Osteoblast (primary cell): ENCODE results near the gene TRPC4. TPM values are rescaled to one million over a fixed set of nuclear protein-coding genes. Genes with fewer than 3 reads are reported as not detected.

ENCODE experiments used
- DNase-seq: peaks from one replicate; pipeline ENCODE4 v3.0.0; 2011; ENCODE audit warnings: low spot score, mixed read lengths; ENCODE audit not compliant: insufficient read length; ENCODE audit errors: missing footprints
- H2AFZ ChIP-seq: 2 replicates; pipeline ENCODE4 v1.6.0; 2011; ENCODE audit warnings: mild to moderate bottlenecking, low read length
- H3K27ac ChIP-seq: 2 replicates; pipeline ENCODE4 v1.5.1; 2011; ENCODE audit warnings: mild to moderate bottlenecking, low read depth, low read length, moderate library complexity
- H3K27me3 ChIP-seq: 2 replicates; pipeline ENCODE4 v1.6.0; 2012; ENCODE audit warnings: mild to moderate bottlenecking, control low read depth, inconsistent platforms, low read length, moderate library complexity; ENCODE audit not compliant: insufficient read depth
- H3K36me3 ChIP-seq: 2 replicates; pipeline ENCODE4 v1.5.1; 2011; ENCODE audit warnings: mild to moderate bottlenecking, low read length, control low read depth, moderate library complexity; ENCODE audit not compliant: insufficient read depth
- H3K4me1 ChIP-seq: 2 replicates; pipeline ENCODE4 v1.5.1; 2011; ENCODE audit warnings: mild to moderate bottlenecking, low read length, control low read depth, moderate library complexity; ENCODE audit not compliant: insufficient read depth
- H3K4me2 ChIP-seq: 2 replicates; pipeline ENCODE4 v1.6.0; 2011; ENCODE audit warnings: mild to moderate bottlenecking, low read length; ENCODE audit not compliant: insufficient read depth
- H3K4me3 ChIP-seq: fragments of 200-600 bp; sonication (generic); 3 replicates; pipeline ENCODE4 v1.5.1; 2012; ENCODE audit warnings: mild to moderate bottlenecking, low read length, inconsistent platforms; ENCODE audit not compliant: insufficient read depth
- H3K79me2 ChIP-seq: 2 replicates; pipeline ENCODE4 v1.6.0; 2012; ENCODE audit warnings: mild to moderate bottlenecking, low read length, control low read depth, inconsistent platforms; ENCODE audit not compliant: insufficient read depth
- H3K9me3 ChIP-seq: 2 replicates; pipeline ENCODE4 v1.5.1; 2011; ENCODE audit warnings: low read depth, low read length, control low read depth
- H4K20me1 ChIP-seq: 2 replicates; pipeline ENCODE4 v1.6.0; 2012; ENCODE audit warnings: mild to moderate bottlenecking, low read length, control low read depth; ENCODE audit not compliant: insufficient read depth
- total RNA-seq: library from RNA; depleted of rRNA; stranded (reverse); fragments of >200 nt; gene quantifications from 2 replicates; pipeline ENCODE4 v1.2.3, GENCODE V29; 2012
- TF ChIP-seq, protein P1 (sequence below): IDR thresholded peaks from 2 replicates; pipeline ENCODE4 v1.5.1; 2011; ENCODE audit warnings: mild to moderate bottlenecking, low read depth, low read length, moderate library complexity; ENCODE audit errors: extremely low read depth

Gene TRPC4
- total RNA-seq, 1 donor, result 9.8 TPM

DNA sequence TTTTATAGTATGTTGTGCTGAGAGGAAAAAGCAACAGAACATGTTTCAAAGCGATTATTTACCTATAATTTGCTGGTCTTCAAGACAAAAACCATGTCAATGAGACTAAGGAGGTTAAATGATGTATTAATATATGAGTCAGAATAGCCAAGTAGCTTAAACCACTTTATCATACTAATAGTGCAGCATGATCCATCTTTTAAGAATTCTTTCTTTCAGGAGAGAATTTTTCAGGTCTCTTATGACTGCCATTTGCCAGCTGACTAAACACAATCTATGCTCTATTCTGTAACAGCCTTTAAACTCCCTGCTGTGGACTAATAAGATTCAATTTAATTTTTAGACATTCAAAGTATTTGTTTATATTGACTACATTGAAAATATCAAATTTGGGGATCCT, 93.7 kb downstream of the TRPC4 start:
- TF ChIP-seq, protein P1, sequence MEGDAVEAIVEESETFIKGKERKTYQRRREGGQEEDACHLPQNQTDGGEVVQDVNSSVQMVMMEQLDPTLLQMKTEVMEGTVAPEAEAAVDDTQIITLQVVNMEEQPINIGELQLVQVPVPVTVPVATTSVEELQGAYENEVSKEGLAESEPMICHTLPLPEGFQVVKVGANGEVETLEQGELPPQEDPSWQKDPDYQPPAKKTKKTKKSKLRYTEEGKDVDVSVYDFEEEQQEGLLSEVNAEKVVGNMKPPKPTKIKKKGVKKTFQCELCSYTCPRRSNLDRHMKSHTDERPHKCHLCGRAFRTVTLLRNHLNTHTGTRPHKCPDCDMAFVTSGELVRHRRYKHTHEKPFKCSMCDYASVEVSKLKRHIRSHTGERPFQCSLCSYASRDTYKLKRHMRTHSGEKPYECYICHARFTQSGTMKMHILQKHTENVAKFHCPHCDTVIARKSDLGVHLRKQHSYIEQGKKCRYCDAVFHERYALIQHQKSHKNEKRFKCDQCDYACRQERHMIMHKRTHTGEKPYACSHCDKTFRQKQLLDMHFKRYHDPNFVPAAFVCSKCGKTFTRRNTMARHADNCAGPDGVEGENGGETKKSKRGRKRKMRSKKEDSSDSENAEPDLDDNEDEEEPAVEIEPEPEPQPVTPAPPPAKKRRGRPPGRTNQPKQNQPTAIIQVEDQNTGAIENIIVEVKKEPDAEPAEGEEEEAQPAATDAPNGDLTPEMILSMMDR, result no peak
- H4K20me1 ChIP-seq, result no peaks in the 10 kb centered on the region
- peaks cover 7% of the 10 kb centered on the region for H3K4me1 ChIP-seq
- H3K27me3 ChIP-seq, result no peaks in the 10 kb centered on the region
- H3K36me3 ChIP-seq, result peaks cover 11% of the 10 kb centered on the region
- H3K4me2 ChIP-seq, result no peak overlapping the region
- DNase-seq, result no peak
- H3K9me3 ChIP-seq, result no peaks in the 10 kb centered on the region
- H3K27ac ChIP-seq, result no peak overlapping the region
- no peak overlapping the region for H2AFZ ChIP-seq
- H3K4me3 ChIP-seq, result no peak overlapping the region
- H3K79me2 ChIP-seq, result peaks cover 35% of the 10 kb centered on the region

DNA sequence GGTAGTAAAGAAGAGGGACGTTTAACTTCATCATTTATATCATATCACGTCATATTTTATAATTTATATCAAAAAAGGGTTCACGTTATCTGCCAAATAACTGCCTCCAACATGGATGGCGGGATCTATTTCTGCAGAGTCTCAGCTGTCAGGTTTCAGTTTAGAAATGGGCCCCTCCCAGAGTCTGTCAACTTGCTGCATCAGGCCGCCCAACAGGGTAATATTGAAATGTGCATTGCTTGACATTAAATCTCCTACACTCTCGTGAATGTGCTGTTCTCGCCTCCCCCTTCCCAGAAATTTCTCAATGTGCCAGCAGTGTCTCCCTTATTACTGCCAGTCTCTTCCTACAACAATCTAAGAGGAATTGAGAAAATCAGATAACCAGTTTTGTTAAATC, 96.9 kb downstream of the TRPC4 start:
- TF ChIP-seq, protein P1, result no peak
- H3K27me3 ChIP-seq, result no peaks in the 10 kb centered on the region
- H3K4me3 ChIP-seq, result no peak overlapping the region

DNA sequence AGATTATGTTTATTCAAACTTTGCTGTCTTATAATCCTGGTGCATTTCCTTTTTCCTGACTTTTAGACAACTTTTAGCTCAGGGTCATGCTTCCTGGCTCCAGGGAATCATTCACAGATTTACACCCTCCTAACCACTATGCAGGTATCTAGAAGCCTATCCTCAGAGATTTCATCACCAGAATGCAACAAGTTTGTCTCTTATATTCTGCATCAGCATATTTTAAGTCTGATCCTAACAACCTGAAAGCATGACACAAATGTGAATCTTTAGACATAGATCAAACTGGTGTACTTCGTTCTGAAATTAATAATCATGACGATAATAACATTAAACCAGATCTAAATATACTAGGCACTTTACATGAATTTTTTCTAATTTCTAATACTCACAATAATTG, 100.0 kb downstream of the TRPC4 start:
- H2AFZ ChIP-seq, result no peak overlapping the region
- no peaks in the 10 kb centered on the region for H4K20me1 ChIP-seq
- H3K27ac ChIP-seq, result no peak overlapping the region
- no peak overlapping the region for H3K4me3 ChIP-seq
- peaks cover 5% of the 10 kb centered on the region for H3K4me1 ChIP-seq
- TF ChIP-seq, protein P1, result no peak
- H3K9me3 ChIP-seq, result no peaks in the 10 kb centered on the region
- H3K79me2 ChIP-seq, result peaks cover 25% of the 10 kb centered on the region
- H3K27me3 ChIP-seq, result no peaks in the 10 kb centered on the region
- H3K4me2 ChIP-seq, result no peak overlapping the region
- no peak for DNase-seq
- no peaks in the 10 kb centered on the region for H3K36me3 ChIP-seq

More for the DNA sequence above, 96.9 kb downstream of the TRPC4 start:
- Histone ChIP-seq H3K79me2 (peaks cover 33% of the 10 kb centered on the region), H3K9me3 (no peaks in the 10 kb centered on the region), H3K27ac (no peak overlapping the region), H3K4me2 (no peak overlapping the region), H4K20me1 (no peaks in the 10 kb centered on the region), H3K4me1 (peaks cover 7% of the 10 kb centered on the region), H3K36me3 (peaks cover 4% of the 10 kb centered on the region), H2AFZ (no peak overlapping the region)
- DNase-seq, result no peak

DNA sequence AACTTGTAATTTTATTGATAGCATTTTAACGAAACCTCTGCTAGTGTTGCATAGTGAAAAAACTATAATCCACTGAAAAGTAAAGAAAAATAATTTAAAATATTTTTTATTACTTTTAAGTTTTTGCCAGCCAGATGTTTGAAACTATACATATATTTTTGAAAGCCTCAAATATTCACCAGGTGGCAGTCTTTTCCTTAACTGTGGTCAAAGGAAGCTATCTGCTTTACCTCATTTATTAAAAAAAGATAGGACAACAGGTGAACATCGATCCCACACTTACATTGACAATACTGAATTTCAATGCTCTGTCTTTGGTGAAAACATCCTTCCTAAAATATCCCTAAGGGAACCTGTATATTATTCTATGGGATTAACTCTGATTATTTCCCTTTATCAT, 100.5 kb downstream of the TRPC4 start:
- no peak for DNase-seq
- TF ChIP-seq, protein P1, result peak; percentile 28
- no peak overlapping the region for H3K4me2 ChIP-seq
- no peaks in the 10 kb centered on the region for H3K36me3 ChIP-seq
- peaks cover 23% of the 10 kb centered on the region for H3K79me2 ChIP-seq
- no peak overlapping the region for H2AFZ ChIP-seq
- no peaks in the 10 kb centered on the region for H3K9me3 ChIP-seq
- no peak overlapping the region for H3K27ac ChIP-seq
- peaks cover 5% of the 10 kb centered on the region for H3K4me1 ChIP-seq
- H3K27me3 ChIP-seq, result no peaks in the 10 kb centered on the region
- H4K20me1 ChIP-seq, result no peaks in the 10 kb centered on the region
- H3K4me3 ChIP-seq, result no peak overlapping the region
